Nephron progenitor cell (in vitro differentiated cells): ENCODE results near the gene ASAP3.

Experiments
- DNase-seq: peaks from one replicate; pipeline ENCODE4 v3.0.0; 2021
- H3K27ac Mint-ChIP-seq: 2 replicates; pipeline ENCODE4 v1.8.0; 2021; ENCODE audit warnings: mild to moderate bottlenecking, moderate library complexity, mixed read lengths
- H3K27me3 Mint-ChIP-seq: 2 replicates; pipeline ENCODE4 v1.8.0; 2021; ENCODE audit warnings: mild to moderate bottlenecking, low read depth, mixed read lengths; ENCODE audit not compliant: poor library complexity
- H3K36me3 Mint-ChIP-seq: 2 replicates; pipeline ENCODE4 v1.8.0; 2021; ENCODE audit warnings: low read depth, mixed read lengths
- H3K4me1 Mint-ChIP-seq: 2 replicates; pipeline ENCODE4 v1.8.0; 2021; ENCODE audit warnings: mixed read lengths
- H3K4me3 Mint-ChIP-seq: 2 replicates; pipeline ENCODE4 v1.8.0; 2021; ENCODE audit warnings: mild to moderate bottlenecking, moderate library complexity, mixed read lengths
- H3K9me3 Mint-ChIP-seq: 2 replicates; pipeline ENCODE4 v1.8.0; 2021; ENCODE audit warnings: mild to moderate bottlenecking, moderate library complexity, mixed read lengths
- CTCF ChIP-seq: fragments of 200-600 bp; sonication (generic); IDR thresholded peaks from 2 replicates; pipeline ENCODE4 v1.5.0; 2021; ENCODE audit warnings: antibody characterized with exemption

ASAP3 gene

GRCh38 chr1:23407016-23407630 is 76.9 kb downstream of the ASAP3 start:
- Mint-ChIP-seq H3K27ac (no peak overlapping the region), H3K36me3 (no peaks in the 10 kb centered on the region), H3K27me3 (no peaks in the 10 kb centered on the region), H3K9me3 (no peaks in the 10 kb centered on the region), H3K4me3 (no peak overlapping the region), H3K4me1 (peaks cover 31% of the 10 kb centered on the region)
- DNase-seq, result no peak
- no peak for TF ChIP-seq CTCF

GRCh38 chr1:23405946-23406345 is 78.0 kb downstream of the ASAP3 start:
- Mint-ChIP-seq H3K4me3 (no peak overlapping the region), H3K27me3 (no peaks in the 10 kb centered on the region), H3K36me3 (no peaks in the 10 kb centered on the region), H3K9me3 (no peaks in the 10 kb centered on the region), H3K27ac (no peak overlapping the region), H3K4me1 (peaks cover 26% of the 10 kb centered on the region)
- TF ChIP-seq CTCF, result no peak
- no peak for DNase-seq

GRCh38 chr1:23403735-23404486 is 80.1 kb downstream of the ASAP3 start:
- Mint-ChIP-seq H3K27ac (no peak overlapping the region), H3K9me3 (no peaks in the 10 kb centered on the region), H3K36me3 (no peaks in the 10 kb centered on the region), H3K4me1 (peaks cover 22% of the 10 kb centered on the region), H3K4me3 (peak overlapping the region; percentile 64), H3K27me3 (peaks cover 2% of the 10 kb centered on the region)
- TF ChIP-seq CTCF, result peak; percentile 92
- DNase-seq, result peak; percentile 93

- Mint-ChIP-seq H3K36me3 (no peaks in the 10 kb centered on the region), H3K4me3 (no peak overlapping the region), H3K27me3 (peaks cover 2% of the 10 kb centered on the region), H3K27ac (no peak overlapping the region), H3K9me3 (no peaks in the 10 kb centered on the region), H3K4me1 (peaks cover 22% of the 10 kb centered on the region)
- no peak for TF ChIP-seq CTCF
- no peak for DNase-seq
Measured at GRCh38 chr1:23403355-23403734, 80.6 kb downstream of the ASAP3 start.

GRCh38 chr1:23403038-23403336 is 81.0 kb downstream of the ASAP3 start:
- peaks cover 2% of the 10 kb centered on the region for H3K27me3 Mint-ChIP-seq
- peaks cover 22% of the 10 kb centered on the region for H3K4me1 Mint-ChIP-seq
- no peaks in the 10 kb centered on the region for H3K36me3 Mint-ChIP-seq
- H3K27ac Mint-ChIP-seq, result no peak overlapping the region
- TF ChIP-seq CTCF, result no peak
- no peak overlapping the region for H3K4me3 Mint-ChIP-seq
- DNase-seq, result no peak
- H3K9me3 Mint-ChIP-seq, result no peaks in the 10 kb centered on the region
